ENCODE data around the gene SEMA3A.
A peak's percentile ranks its signal among the peaks of the same experiment; 100 is the strongest.

Gene SEMA3A

DNA sequence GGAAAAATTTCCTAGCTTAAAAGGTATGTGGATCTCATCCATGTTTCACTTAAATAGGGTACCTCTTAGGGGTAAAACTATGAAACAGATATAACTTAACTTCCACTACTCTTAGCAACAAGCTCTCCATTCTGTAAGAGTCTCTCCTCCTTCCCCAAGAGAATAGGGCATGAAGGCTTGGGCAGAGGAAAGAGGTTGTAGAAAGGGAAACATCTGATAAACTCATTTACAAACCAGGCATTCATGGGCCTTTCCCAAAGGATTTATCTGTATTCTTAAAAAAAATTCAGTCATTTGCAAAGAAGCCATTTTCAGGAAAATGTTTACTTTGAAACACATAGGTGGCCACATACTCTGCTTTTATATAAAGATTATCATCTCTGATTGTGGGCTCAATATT lies 82.7 kb downstream of the SEMA3A start:
- no peak for DNase-seq (ENCODE audit: low spot score)

DNA sequence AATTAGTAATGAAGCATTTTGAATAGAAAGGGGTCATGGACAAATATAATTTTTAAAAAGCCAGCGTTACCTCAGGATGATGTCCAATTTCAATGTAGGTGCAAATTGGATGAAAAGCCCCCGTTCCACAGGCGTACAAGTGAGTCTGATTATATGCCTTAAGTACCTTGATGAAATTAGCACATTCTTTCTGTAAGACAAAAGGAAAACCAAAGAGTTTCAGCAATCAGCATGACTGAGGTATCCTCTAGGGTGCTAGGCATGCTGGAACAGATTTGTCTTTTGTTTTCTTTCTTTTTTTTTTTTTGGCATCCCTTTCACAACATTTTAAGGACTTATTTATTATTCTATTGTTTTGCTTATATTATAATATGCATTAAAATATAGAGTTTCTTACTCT lies 84.2 kb downstream of the SEMA3A start:
- DNase-seq (ENCODE audit: low spot score), result no peak

- DNase-seq (ENCODE audit: low spot score), result no peak
Measured at GRCh38 chr7:84108787-84109186, 85.8 kb downstream of the SEMA3A start.

GRCh38 chr7:84108119-84108518 lies 86.5 kb downstream of the SEMA3A start:
- no peak for DNase-seq (ENCODE audit: low spot score)

DNA sequence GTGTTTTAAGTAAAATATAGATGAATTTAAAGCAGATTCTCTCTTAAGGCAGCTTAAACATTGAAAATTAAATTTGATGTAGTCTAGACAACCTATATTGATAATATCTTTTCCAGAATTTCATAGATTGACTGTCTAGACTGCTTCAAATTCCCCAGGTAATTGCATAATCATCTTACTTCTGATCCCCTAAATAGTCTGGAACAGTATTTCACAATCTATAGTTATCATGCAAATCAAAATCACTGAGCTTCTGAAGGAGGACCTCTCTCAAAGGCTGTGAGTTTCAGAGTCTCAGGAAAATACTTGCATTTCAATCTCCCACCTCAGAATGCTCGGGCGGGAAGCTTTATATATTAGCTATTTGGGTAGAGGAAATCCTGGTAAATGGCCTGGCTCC lies 87.3 kb downstream of the SEMA3A start:
- DNase-seq (ENCODE audit: low spot score), result no peak

GRCh38 chr7:84106291-84106690 lies 88.3 kb downstream of the SEMA3A start:
- no peak for DNase-seq (ENCODE audit: low spot score)

DNA sequence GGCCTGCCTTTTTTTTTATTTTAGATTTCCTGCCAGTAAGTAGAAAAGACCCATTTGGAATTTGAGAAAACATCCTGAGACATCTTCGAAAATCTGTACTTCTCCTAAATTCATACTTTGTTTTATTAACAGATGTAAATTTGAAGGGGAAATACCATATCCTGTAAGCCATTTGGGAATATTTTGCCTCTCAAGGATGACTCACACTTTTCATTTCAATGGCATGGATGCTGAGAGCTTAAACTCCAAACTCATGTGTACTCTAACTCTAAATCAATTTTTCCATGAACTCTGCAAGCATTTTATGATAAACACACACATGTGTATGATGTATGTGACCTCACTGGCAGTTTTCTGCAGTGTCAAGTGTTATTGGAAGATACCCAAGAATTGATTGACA lies 89.0 kb downstream of the SEMA3A start:
- peak; percentile 10 for DNase-seq (ENCODE audit: low spot score)

DNA sequence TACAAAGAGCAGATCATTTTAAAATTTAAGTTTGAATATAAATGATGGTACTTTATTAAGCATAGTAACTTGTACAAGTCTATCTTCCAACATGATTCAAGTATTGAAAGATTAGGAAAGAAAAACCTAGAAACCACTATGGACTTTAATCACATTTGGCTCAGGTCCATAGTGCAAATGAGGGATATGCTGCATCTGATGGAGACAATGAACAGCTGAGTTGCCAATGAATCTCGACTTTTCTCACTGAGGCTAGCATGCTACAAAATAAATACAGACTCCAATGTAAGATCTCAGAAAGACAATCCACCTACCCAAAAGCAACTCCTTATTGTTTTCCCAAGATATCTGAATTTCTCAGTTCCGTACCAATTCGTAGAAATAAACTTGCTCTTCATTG lies 89.8 kb downstream of the SEMA3A start:
- no peak for DNase-seq (ENCODE audit: low spot score)

DNA sequence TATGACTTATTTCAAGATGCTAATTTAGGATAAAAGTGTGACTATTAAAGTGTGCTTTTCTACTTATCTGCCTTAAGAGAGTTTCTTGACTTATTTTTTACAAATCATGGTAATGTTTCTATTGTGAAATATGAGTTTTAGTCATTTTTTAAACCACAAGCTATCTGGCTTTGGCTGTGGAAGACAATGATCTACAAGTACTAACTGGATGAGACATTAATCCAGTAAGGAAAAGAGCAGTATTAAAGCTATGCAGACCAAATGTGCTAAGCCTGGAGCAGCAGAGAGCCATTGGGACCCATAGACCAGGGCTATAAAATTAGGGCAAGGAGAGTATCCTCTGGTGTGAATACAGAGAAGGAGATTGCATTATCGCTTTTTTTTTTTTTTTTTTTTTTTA lies 92.4 kb downstream of the SEMA3A start:
- DNase-seq (ENCODE audit: low spot score), result peak; percentile 27

DNA sequence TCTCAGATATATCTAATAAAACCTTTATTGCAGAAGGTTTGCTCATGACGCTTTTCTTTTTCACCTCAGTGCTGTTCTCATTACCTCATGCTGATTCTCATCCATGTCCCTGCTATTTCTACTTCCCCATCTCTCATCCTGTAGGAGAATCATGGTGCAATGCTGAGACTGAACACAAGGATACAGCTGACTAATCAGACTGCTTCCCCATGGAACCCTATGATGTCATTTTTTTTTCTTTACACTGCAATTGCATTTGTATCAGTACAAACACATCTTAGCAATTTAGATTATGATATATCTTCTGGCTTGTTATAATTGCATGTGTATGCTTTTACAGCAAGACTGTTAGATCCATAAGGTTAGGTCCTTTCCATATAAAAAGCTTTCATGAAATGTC lies 93.7 kb downstream of the SEMA3A start:
- peak; percentile 9 for DNase-seq (ENCODE audit: low spot score)

- DNase-seq (ENCODE audit: low spot score), result no peak
Measured at GRCh38 chr7:84095971-84096370, 98.6 kb downstream of the SEMA3A start.

DNA sequence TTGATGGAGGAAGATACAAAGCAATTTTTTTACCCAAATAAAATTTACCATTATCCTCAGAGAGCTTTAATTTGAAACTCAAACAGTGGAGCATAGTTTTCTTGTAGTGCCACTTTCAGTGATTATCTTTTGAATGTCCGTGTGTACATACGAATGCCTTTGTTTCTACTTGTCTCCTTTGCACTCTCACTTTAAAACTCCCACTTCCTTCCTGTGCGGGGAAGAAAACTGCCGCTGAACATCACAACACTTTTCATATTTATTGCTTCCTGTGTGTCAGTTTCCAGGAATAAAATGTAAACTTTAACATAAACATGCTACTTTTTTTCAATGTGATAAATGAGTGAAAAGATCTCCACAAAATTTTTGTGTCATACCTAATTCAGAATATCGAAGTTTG lies 102.4 kb downstream of the SEMA3A start:
- no peak for DNase-seq (ENCODE audit: low spot score)

GRCh38 chr7:84091318-84091717 lies 103.3 kb downstream of the SEMA3A start:
- DNase-seq (ENCODE audit: low spot score), result no peak

- DNase-seq (ENCODE audit: low spot score), result no peak
Measured at GRCh38 chr7:84088802-84089201, 105.8 kb downstream of the SEMA3A start.

- no peak for DNase-seq (ENCODE audit: low spot score)
Measured at GRCh38 chr7:84085998-84086397, 108.6 kb downstream of the SEMA3A start.

DNA sequence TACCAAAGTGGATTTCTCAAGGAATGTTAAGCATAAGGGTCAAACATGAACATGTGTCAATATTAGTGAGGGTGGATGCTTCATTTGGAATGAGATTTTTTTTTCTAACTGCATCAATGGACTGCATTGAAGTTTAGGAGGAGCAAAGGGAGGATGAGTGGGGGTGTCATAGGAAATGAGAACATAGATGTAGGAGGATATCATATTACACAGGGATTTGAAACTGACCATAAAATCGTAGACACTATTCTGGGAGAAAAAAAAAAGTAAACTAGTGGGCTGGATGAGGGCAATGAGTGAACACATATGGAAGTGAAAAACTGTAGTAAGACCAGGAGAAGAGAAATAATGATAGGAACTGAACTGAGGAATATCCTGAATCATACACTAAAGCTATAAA lies 109.4 kb downstream of the SEMA3A start:
- DNase-seq (ENCODE audit: low spot score), result no peak

DNA sequence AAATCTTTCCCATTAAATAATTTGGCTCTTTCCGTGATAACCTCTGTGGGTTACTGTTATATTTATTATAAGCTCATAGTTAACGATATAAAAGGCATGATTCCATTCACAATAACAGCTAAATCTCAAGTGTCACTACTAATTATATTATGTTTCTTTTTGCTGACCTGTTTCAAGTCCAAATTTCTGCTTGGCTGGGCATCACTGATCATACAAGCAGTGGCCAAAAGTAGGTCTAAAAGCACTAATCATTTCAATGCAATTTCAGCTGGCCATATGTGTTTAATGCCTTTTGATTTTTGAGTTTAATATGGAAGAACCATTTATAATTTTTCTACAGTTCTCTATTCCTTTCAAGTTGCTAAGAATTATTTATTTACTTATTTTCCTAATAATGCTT lies 110.7 kb downstream of the SEMA3A start:
- DNase-seq (ENCODE audit: low spot score), result no peak

GRCh38 chr7:84081973-84082522 lies 112.5 kb downstream of the SEMA3A start:
- no peak for DNase-seq (ENCODE audit: low spot score)

GRCh38 chr7:84077336-84077735 lies 117.3 kb downstream of the SEMA3A start:
- DNase-seq (ENCODE audit: low spot score), result no peak

DNA sequence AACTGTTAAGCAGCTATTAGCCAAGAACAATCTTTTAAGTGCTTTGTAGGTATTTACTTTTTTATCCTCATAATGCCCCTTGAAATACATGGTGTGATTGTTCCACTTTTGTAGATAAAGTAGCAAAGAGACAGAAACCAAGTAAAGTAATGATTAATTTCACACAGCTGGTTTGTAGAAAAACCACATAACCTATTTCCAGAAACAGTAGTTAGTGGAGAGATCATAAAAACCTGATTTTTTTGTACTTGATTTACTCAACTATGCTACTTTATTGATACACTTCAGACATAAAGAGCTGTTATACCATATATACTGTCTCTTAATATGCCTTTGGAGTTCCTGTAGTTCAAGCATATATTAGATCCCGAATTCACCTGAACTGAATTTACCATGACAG lies 118.4 kb downstream of the SEMA3A start:
- DNase-seq (ENCODE audit: low spot score), result no peak

- DNase-seq (ENCODE audit: low spot score), result peak; percentile 15
Measured at GRCh38 chr7:84073186-84073875, 121.3 kb downstream of the SEMA3A start.

- DNase-seq (ENCODE audit: low spot score), result no peak
Measured at GRCh38 chr7:84070770-84071169, 123.8 kb downstream of the SEMA3A start.

GRCh38 chr7:84069999-84070500 lies 124.5 kb downstream of the SEMA3A start:
- no peak for DNase-seq (ENCODE audit: low spot score)

- no peak for DNase-seq (ENCODE audit: low spot score)
Measured at GRCh38 chr7:84069033-84069432, 125.6 kb downstream of the SEMA3A start.

Measured in AG20443 (cell line).